Body of pancreas (tissue), 4 donors: ENCODE data around the gene NLGN1. TPM values are rescaled to one million over a fixed set of nuclear protein-coding genes. Genes with fewer than 3 reads are reported as not detected.

ENCODE experiments used
- ATAC-seq: fragments of 150-250 bp; one replicate; pipeline ENCODE4 v1.9.1; 2016
- DNase-seq, 4 donors: peaks; one replicate each; pipeline ENCODE4 v3.0.0-alpha.2; 2019
- H3K27ac ChIP-seq, 4 donors: fragments of 200-600 bp; sonication (generic); 1 replicate in 3 of 4; 2 replicates in 1 of 4; pipeline versions ENCODE4 v1.5.1 to v1.6.1; 2016 to 2019; ENCODE audit warnings: mild to moderate bottlenecking in 1 of 4, mixed read lengths in 1 of 4, moderate library complexity in 1 of 4
- H3K27me3 ChIP-seq, 2 donors: fragments of 200-600 bp; sonication (generic); one replicate each; pipeline ENCODE4 v1.6.0; 2016; ENCODE audit warnings: mild to moderate bottlenecking in 1 of 2
- H3K36me3 ChIP-seq, 2 donors: fragments of 200-600 bp; sonication (generic); replicated peaks in 1 of 2; 2 replicates each; pipeline ENCODE4 v1.5.1; 2016; ENCODE audit warnings: low read depth in 2 of 2; ENCODE audit not compliant: insufficient read depth in 1 of 2
- H3K4me1 ChIP-seq: fragments of 200-600 bp; sonication (generic); one replicate; pipeline ENCODE4 v1.6.0; 2016
- H3K4me3 ChIP-seq, 2 donors: fragments of 200-600 bp; sonication (generic); 1 replicate in 1 of 2; 2 replicates in 1 of 2; pipeline ENCODE4 v1.5.1; 2016 to 2019
- H3K9me3 ChIP-seq, 3 donors: fragments of 200-600 bp; sonication (generic); 1 replicate in 2 of 3; 2 replicates in 1 of 3; pipeline ENCODE4 v1.5.1; 2016
- POLR2A ChIP-seq, 3 donors: fragments of 450-650 bp; IDR thresholded peaks; one replicate each; pipeline ENCODE4 v1.6.1; 2016; ENCODE audit warnings: antibody characterized with exemption in 3 of 3, mild to moderate bottlenecking in 2 of 3
- WGBS, 2 donors: methylation state at CpG; one replicate each; pipeline ENCODE4 v1.1.5; 2017; 5-methylcytosine and 5-hydroxymethylcytosine counted together
- intact Hi-C: fragments of 100-400 bp; cut with DNase I; formaldehyde crosslinking; loops from one replicate; pipeline ENCODE4 v1.15.1; 2023
- total RNA-seq, 2 donors: library from RNA; depleted of rRNA; stranded (reverse); fragments of >200 nt; gene quantifications; one replicate each; pipeline ENCODE4 v1.1.0, GENCODE V29; 2016
- TF ChIP-seq, protein P1 (sequence below), 7 experiments: fragments of 450-650 bp in 4 of 7; fragments of 200-600 bp in 3 of 7; sonication (generic) in 3 of 7; IDR thresholded peaks; one replicate each; pipeline ENCODE4 v1.5.1; 2016 to 2019; ENCODE audit warnings: antibody characterized with exemption in 7 of 7

NLGN1 gene
- total RNA-seq, 2 donors from 2014 or later: 0.52 to 1.3 TPM

DNA sequence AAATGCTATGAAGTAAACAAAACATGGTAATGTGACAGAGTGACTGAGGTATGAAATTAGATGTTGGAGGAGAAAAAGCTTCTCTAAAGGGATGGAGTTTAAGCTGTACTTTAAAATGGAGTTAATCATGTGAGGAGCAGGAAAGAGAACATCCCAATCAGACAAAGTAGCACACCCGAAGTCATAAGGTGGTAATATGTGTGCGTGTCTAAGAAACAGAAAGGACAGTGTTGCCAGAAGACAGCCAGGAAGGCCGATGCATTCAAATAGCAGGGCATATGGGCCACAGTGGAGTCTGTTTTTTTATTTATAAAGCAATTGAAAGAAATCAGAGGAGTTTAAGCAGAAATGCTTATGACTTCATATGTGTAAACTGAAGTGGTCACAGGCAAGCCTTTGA, 376.3 kb downstream of the NLGN1 start:
- H3K36me3 ChIP-seq: no peaks in the 10 kb centered on the region
- no peak overlapping the region for H3K27ac ChIP-seq
- ATAC-seq (no peak), DNase-seq (no peak)
- TF ChIP-seq POLR2A (IDR thresholded peaks at IDR 0.05): no peak
- TF ChIP-seq, protein P1, sequence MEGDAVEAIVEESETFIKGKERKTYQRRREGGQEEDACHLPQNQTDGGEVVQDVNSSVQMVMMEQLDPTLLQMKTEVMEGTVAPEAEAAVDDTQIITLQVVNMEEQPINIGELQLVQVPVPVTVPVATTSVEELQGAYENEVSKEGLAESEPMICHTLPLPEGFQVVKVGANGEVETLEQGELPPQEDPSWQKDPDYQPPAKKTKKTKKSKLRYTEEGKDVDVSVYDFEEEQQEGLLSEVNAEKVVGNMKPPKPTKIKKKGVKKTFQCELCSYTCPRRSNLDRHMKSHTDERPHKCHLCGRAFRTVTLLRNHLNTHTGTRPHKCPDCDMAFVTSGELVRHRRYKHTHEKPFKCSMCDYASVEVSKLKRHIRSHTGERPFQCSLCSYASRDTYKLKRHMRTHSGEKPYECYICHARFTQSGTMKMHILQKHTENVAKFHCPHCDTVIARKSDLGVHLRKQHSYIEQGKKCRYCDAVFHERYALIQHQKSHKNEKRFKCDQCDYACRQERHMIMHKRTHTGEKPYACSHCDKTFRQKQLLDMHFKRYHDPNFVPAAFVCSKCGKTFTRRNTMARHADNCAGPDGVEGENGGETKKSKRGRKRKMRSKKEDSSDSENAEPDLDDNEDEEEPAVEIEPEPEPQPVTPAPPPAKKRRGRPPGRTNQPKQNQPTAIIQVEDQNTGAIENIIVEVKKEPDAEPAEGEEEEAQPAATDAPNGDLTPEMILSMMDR (IDR thresholded peaks at IDR 0.05): no peak
- intact Hi-C loops: no loop called here
- H3K4me3 ChIP-seq: no peak overlapping the region
- no peaks in the 10 kb centered on the region for H3K4me1 ChIP-seq
- H3K9me3 ChIP-seq: no peaks in the 10 kb centered on the region
- no peaks in the 10 kb centered on the region for H3K27me3 ChIP-seq
- WGBS, 2 donors: 66 to 74% methylated on average over 3 of the region's 3 CpGs

DNA sequence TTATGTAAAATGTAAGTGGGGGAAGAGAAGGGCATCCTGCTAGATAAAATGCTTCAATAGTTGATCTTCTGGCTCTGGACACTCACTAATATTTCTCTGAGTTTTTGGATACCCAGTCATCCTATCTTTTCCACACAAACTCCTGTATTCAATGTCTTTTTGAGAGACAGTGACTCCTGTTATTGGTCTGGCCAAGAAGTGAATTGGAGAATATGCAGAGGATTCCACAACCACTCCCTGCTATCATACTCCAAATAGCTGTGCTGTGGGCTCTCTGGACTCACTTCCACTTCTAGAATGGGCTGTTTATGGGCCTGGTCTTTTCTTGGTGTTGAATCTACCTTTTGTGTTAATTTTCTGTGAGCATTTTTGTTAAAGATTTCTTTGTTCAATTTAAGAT, 376.8 kb downstream of the NLGN1 start:
- intact Hi-C loops: no loop called here
- DNase-seq (no peak), ATAC-seq (no peak)
- Histone ChIP-seq H3K4me1 (no peaks in the 10 kb centered on the region), H3K4me3 (no peak overlapping the region), H3K36me3 (no peaks in the 10 kb centered on the region), H3K9me3 (no peaks in the 10 kb centered on the region), H3K27me3 (no peaks in the 10 kb centered on the region), H3K27ac (no peak overlapping the region)
- TF ChIP-seq POLR2A (IDR thresholded peaks at IDR 0.05): no peak
- TF ChIP-seq, protein P1 (IDR thresholded peaks at IDR 0.05): no peak

DNA sequence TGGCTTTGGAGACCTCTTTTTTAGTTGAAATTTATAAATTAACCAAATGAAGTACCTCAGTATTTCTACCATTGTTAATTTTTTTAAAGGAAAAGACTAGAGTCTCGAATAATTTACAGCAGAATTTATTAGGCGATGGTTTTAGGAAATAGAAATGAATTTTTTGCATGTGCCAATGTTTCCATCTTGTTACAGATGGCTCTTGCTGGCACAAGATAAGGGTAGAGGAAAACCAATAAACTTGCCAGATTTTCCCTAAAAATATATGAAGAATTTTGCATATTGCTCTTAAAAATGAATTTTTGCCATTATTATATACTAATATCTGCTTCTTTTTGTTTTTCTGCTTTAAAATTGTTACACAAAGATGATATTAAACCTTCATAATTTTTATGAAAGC, 380.7 kb downstream of the NLGN1 start:
- Histone ChIP-seq H3K27me3 (no peaks in the 10 kb centered on the region), H3K4me1 (no peaks in the 10 kb centered on the region), H3K4me3 (no peak overlapping the region), H3K9me3 (no peaks in the 10 kb centered on the region), H3K36me3 (no peaks in the 10 kb centered on the region), H3K27ac (no peak overlapping the region)
- no peak for DNase-seq
- 73 to 77% methylated on average over 2 of the region's 2 CpGs for WGBS, 2 donors
- ATAC-seq: no peak
- no peak for TF ChIP-seq POLR2A (IDR thresholded peaks at IDR 0.05)
- TF ChIP-seq, protein P1 (IDR thresholded peaks at IDR 0.05): no peak
- intact Hi-C loops: no loop called here

DNA sequence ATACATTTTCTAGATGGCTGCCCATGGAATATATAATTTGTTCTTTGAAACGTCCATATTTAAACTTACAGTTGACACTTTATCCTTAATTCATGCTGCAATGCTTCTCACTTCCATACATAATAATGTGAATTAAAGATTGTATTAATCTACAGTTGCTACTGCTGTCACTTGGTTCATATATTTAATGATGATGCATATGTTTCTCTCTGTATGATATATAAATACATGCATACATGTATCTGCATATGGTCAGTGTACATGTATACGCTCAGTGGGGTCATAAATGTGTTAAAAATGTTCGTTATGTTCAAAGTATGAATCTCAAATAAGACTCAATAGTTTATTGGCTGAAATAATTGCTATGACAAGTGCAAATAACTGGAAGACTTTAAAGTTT, 382.5 kb downstream of the NLGN1 start:
- no peak overlapping the region for H3K27ac ChIP-seq
- H3K36me3 ChIP-seq: no peaks in the 10 kb centered on the region
- 60 to 65% methylated on average over 3 of the region's 3 CpGs for WGBS, 2 donors
- intact Hi-C loops: no loop called here
- DNase-seq: no peak
- no peaks in the 10 kb centered on the region for H3K9me3 ChIP-seq
- TF ChIP-seq POLR2A (IDR thresholded peaks at IDR 0.05): no peak
- TF ChIP-seq, protein P1 (IDR thresholded peaks at IDR 0.05): no peak
- no peaks in the 10 kb centered on the region for H3K27me3 ChIP-seq
- no peaks in the 10 kb centered on the region for H3K4me1 ChIP-seq
- H3K4me3 ChIP-seq: no peak overlapping the region
- no peak for ATAC-seq

DNA sequence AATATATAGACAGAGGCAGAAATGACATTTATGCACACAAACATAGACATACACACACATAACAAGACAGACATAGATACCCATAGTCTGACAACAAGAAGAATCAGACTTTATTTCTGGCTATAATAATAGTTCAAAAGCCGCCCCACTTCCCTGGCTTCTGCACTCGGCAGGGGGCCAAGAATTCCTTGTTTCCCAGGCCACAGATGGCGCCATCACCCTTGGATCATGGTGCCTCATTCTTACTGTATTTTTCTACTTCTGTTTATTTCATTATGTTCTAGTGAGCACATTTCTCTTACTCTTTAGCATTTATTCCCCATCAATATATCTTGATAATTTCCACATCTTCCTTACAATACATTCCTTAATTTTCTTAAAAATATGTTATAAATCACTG, 387.5 kb downstream of the NLGN1 start:
- DNase-seq (no peak), ATAC-seq (no peak)
- 68 to 70% methylated on average over 3 of the region's 3 CpGs for WGBS, 2 donors
- no peaks in the 10 kb centered on the region for H3K4me1 ChIP-seq
- H3K27me3 ChIP-seq: no peaks in the 10 kb centered on the region
- no peak for TF ChIP-seq POLR2A (IDR thresholded peaks at IDR 0.05)
- TF ChIP-seq, protein P1 (IDR thresholded peaks at IDR 0.05): no peak
- H3K36me3 ChIP-seq: no peaks in the 10 kb centered on the region
- no peaks in the 10 kb centered on the region for H3K9me3 ChIP-seq
- no peak overlapping the region for H3K4me3 ChIP-seq
- H3K27ac ChIP-seq: no peak overlapping the region
- intact Hi-C loops: no loop called here
